Neural progenitor cell (in vitro differentiated cells): ENCODE data around the gene USF2. TPM values are rescaled to one million over a fixed set of nuclear protein-coding genes. Genes with fewer than 3 reads are reported as not detected.

Experiments
- DNase-seq: peaks from one replicate; pipeline ENCODE4 v3.0.0-alpha.2; 2016; ENCODE audit warnings: low spot score
- H2AFZ ChIP-seq: fragments of 200-600 bp; sonication (generic); replicated peaks from 2 replicates; pipeline ENCODE4 v1.6.1; 2016; ENCODE audit warnings: antibody characterized with exemption
- H3F3A ChIP-seq: fragments of 200-600 bp; sonication (generic); 2 replicates; pipeline ENCODE4 v1.6.1; 2016; ENCODE audit warnings: antibody characterized with exemption, low read depth
- H3K27ac ChIP-seq: fragments of 200-600 bp; sonication (generic); 2 replicates; pipeline ENCODE4 v1.5.1; 2016; ENCODE audit warnings: mild to moderate bottlenecking
- H3K27me3 ChIP-seq: fragments of 200-600 bp; sonication (generic); 2 replicates; pipeline ENCODE4 v1.6.1; 2016; ENCODE audit warnings: mild to moderate bottlenecking, moderate library complexity
- H3K36me3 ChIP-seq: fragments of 200-600 bp; sonication (generic); 2 replicates; pipeline ENCODE4 v1.5.1; 2016
- H3K4me1 ChIP-seq: fragments of 200-600 bp; sonication (generic); 2 replicates; pipeline ENCODE4 v1.6.1; 2016; ENCODE audit warnings: mixed run types
- H3K4me2 ChIP-seq: fragments of 200-600 bp; sonication (generic); 2 replicates; pipeline ENCODE4 v1.6.1; 2016
- H3K4me3 ChIP-seq: fragments of 200-600 bp; sonication (generic); 2 replicates; pipeline ENCODE4 v1.5.1; 2016
- H3K79me2 ChIP-seq: fragments of 200-600 bp; sonication (generic); 2 replicates; pipeline ENCODE4 v1.6.1; 2016; ENCODE audit warnings: low read depth
- H3K9ac ChIP-seq: fragments of 200-600 bp; sonication (generic); 2 replicates; pipeline ENCODE4 v1.6.1; 2016
- H3K9me3 ChIP-seq: fragments of 200-600 bp; sonication (generic); 2 replicates; pipeline ENCODE4 v1.5.1; 2016; ENCODE audit warnings: low read depth
- H4K20me1 ChIP-seq: fragments of 200-600 bp; sonication (generic); 2 replicates; pipeline ENCODE4 v1.6.1; 2016; ENCODE audit warnings: low read depth
- H3K27ac Mint-ChIP-seq: 3 replicates; pipeline ENCODE4 v1.8.0; 2021; ENCODE audit warnings: mixed read lengths
- H3K27me3 Mint-ChIP-seq: 2 replicates; pipeline ENCODE4 v1.8.0; 2022; ENCODE audit warnings: low read depth, mild to moderate bottlenecking, inconsistent platforms, moderate library complexity, mixed read lengths; ENCODE audit not compliant: insufficient read depth
- H3K36me3 Mint-ChIP-seq: 3 replicates; pipeline ENCODE4 v1.8.0; 2021; ENCODE audit warnings: mixed read lengths
- H3K4me1 Mint-ChIP-seq: 3 replicates; pipeline ENCODE4 v1.8.0; 2021; ENCODE audit warnings: mixed read lengths
- H3K4me3 Mint-ChIP-seq: 3 replicates; pipeline ENCODE4 v1.8.0; 2021; ENCODE audit warnings: mild to moderate bottlenecking, moderate library complexity, mixed read lengths
- H3K9me3 Mint-ChIP-seq: 3 replicates; pipeline ENCODE4 v1.8.0; 2020; ENCODE audit warnings: mixed read lengths
- EZH2 ChIP-seq: fragments of 200-600 bp; sonication (generic); IDR thresholded peaks from 2 replicates; pipeline ENCODE4 v1.6.1; 2017; ENCODE audit warnings: antibody characterized with exemption, mild to moderate bottlenecking, moderate library complexity
- EZH2phosphoT487 ChIP-seq: fragments of 200-600 bp; sonication (generic); IDR thresholded peaks from 2 replicates; pipeline ENCODE4 v1.6.1; 2017; ENCODE audit warnings: antibody characterized with exemption
- total RNA-seq: library from RNA; depleted of rRNA; stranded (reverse); fragments of >200 nt; gene quantifications from 2 replicates; pipeline ENCODE4 v1.2.3, GENCODE V29; 2015; ENCODE audit warnings: low replicate concordance
- TF ChIP-seq, protein P1 (sequence below): fragments of 200-600 bp; sonication (generic); IDR thresholded peaks from 2 replicates; pipeline ENCODE4 v1.5.1; 2017; ENCODE audit warnings: antibody characterized with exemption, mild to moderate bottlenecking

USF2 gene
- total RNA-seq, 1 donor from 2014 or later, result 46.8 TPM

DNA sequence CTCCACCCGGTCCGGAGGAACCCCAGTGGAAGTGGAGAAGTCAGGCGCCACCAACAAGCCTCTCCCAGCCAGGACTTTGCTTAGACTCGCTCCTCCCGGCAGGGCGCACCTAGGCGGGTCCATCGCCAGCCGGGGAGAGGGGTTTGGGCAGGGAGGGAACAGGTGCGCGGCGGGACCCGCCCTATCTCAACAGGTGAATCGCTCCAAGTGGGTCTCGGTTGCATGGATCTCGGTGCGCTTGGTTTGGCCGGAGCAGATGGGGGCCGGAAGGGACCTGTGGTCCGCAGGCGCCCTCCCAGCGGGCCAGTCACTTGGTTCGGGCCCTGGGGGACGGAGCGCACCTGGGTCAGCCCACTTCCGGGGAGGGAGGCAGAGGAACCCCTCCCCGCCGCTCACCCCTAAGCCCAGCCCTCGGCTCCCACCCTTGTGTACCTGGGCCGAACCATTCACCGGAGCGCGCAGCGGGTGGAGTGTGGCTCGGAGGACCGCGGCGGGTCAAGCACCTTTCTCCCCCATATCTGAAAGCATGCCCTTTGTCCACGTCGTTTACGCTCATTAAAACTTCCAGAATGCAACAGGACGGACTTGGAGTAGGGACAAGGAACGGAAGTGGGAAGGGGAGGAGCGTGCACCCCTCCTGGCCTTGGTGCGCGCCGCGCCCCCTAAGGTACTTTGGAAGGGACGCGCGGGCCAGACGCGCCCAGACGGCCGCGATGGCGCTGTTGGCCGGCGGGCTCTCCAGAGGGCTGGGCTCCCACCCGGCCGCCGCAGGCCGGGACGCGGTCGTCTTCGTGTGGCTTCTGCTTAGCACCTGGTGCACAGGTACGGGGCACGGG is 20.2 kb upstream of the USF2 start, which contains the start of gene LSR:
TSS of gene LSR (plus strand) at position 693 of the 836 bp plus-strand sequence. CDS start at position 714, 21 bp downstream.
- peak; percentile 97 for DNase-seq
- Histone ChIP-seq H3K27me3 (no peaks in the 10 kb centered on the region), H2AFZ (peak within 1 kb of the TSS; percentile 97), H3K79me2 (peaks cover 41% of the 10 kb centered on the region), H3K9me3 (no peaks in the 10 kb centered on the region), H3K4me1 (peaks cover 8% of the 10 kb centered on the region), H3K9ac (peak within 1 kb of the TSS; percentile 97), H3K36me3 (no peaks in the 10 kb centered on the region), H3K4me2 (peak within 1 kb of the TSS; percentile 83), H3K4me3 (peak within 1 kb of the TSS; percentile 95), H3K27ac (peak within 1 kb of the TSS; percentile 99), H4K20me1 (peaks cover 31% of the 10 kb centered on the region), H3F3A (peaks cover 18% of the 10 kb centered on the region)
- no peak for TF ChIP-seq EZH2phosphoT487
- TF ChIP-seq, protein P1, sequence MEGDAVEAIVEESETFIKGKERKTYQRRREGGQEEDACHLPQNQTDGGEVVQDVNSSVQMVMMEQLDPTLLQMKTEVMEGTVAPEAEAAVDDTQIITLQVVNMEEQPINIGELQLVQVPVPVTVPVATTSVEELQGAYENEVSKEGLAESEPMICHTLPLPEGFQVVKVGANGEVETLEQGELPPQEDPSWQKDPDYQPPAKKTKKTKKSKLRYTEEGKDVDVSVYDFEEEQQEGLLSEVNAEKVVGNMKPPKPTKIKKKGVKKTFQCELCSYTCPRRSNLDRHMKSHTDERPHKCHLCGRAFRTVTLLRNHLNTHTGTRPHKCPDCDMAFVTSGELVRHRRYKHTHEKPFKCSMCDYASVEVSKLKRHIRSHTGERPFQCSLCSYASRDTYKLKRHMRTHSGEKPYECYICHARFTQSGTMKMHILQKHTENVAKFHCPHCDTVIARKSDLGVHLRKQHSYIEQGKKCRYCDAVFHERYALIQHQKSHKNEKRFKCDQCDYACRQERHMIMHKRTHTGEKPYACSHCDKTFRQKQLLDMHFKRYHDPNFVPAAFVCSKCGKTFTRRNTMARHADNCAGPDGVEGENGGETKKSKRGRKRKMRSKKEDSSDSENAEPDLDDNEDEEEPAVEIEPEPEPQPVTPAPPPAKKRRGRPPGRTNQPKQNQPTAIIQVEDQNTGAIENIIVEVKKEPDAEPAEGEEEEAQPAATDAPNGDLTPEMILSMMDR, result peak; percentile 27
- Mint-ChIP-seq H3K4me3 (peak within 1 kb of the TSS; percentile 96), H3K36me3 (peaks cover 11% of the 10 kb centered on the region), H3K27me3 (peaks cover 28% of the 10 kb centered on the region), H3K4me1 (peaks cover 12% of the 10 kb centered on the region), H3K27ac (peak within 1 kb of the TSS; percentile 96), H3K9me3 (peaks cover 6% of the 10 kb centered on the region)

DNA sequence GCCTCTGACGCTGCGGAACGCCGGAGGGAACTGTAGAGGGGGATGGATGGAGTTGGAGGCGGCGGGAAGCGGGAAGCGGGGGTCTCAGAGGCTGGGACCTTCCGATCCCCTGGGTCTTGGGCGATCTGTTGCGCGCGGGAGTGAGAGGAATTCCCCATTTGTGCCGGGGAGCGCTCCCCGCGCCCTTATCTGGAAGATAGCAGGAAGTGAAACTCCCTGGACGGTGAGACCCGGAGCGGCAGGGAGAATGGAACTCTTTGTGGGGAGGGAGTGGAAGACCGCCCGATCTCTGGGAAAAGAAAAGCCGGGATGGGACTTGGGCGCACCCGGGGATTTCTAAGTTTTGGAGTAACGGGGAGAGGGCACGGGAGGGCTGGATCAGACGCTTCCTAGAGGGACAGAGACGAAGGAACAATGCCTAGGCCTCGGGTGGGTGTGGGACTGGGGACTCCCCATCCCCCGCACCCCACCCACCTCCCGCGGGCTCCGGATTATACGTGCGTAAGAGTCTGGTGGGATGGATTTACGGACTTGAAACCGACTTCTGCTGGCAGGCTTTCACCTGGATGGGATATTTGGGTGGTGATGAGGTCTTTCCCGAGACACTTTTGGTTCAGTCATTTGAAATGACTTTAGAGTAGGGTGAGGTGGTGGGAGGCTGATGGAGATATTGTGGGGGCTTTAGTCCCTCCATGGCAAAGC is 19.5 kb upstream of the USF2 start:
- no peaks in the 10 kb centered on the region for H3K27me3 ChIP-seq
- TF ChIP-seq EZH2 (no peak), EZH2phosphoT487 (no peak)
- TF ChIP-seq, protein P1, result no peak
- no peaks in the 10 kb centered on the region for H3K36me3 ChIP-seq
- peak overlapping the region; percentile 97 for H2AFZ ChIP-seq
- H4K20me1 ChIP-seq, result peaks cover 39% of the 10 kb centered on the region
- H3K27ac ChIP-seq, result no peak overlapping the region
- peaks cover 18% of the 10 kb centered on the region for H3F3A ChIP-seq
- DNase-seq, result peak; percentile 65
- Mint-ChIP-seq H3K4me1 (peaks cover 12% of the 10 kb centered on the region), H3K4me3 (peak overlapping the region; percentile 96), H3K36me3 (peaks cover 11% of the 10 kb centered on the region), H3K27ac (peak overlapping the region; percentile 96), H3K27me3 (peaks cover 28% of the 10 kb centered on the region), H3K9me3 (peaks cover 6% of the 10 kb centered on the region)
- H3K4me1 ChIP-seq, result peaks cover 8% of the 10 kb centered on the region
- peaks cover 46% of the 10 kb centered on the region for H3K79me2 ChIP-seq
- H3K9me3 ChIP-seq, result no peaks in the 10 kb centered on the region
- H3K4me3 ChIP-seq, result peak overlapping the region; percentile 95
- H3K4me2 ChIP-seq, result peak overlapping the region; percentile 83
- peak overlapping the region; percentile 97 for H3K9ac ChIP-seq

DNA sequence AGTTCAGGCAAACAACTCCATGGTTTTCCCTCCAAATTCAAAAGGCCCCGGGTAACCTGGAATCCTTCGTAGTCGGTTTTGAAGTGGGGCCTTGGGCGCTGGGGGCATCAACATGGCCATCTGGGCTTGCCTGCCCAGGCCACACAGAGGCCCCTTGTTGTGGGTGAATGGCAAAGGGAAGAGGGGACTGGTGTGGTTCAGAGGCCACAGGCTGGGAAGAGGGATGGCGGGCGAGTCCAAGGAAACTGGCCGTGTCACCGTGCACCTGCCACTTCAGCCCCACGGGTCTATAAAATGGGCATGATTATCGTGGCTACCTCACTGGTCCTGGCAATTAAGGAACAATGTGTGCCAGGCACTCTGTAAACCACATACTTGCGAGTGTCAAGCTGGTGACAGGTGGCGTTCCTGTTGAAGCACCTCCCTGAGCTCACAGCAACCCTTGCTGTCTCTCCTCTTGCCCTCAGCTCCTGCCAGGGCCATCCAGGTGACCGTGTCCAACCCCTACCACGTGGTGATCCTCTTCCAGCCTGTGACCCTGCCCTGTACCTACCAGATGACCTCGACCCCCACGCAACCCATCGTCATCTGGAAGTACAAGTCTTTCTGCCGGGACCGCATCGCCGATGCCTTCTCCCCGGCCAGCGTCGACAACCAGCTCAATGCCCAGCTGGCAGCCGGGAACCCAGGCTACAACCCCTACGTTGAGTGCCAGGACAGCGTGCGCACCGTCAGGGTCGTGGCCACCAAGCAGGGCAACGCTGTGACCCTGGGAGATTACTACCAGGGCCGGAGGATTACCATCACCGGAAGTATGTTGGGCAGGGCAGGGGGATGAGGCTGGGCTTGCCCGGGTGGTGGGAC is 18.7 kb upstream of the USF2 start:
- peaks cover 54% of the 10 kb centered on the region for H3K79me2 ChIP-seq
- no peak overlapping the region for H3K27ac ChIP-seq
- H3K27me3 ChIP-seq, result no peaks in the 10 kb centered on the region
- H3K9ac ChIP-seq, result peak overlapping the region; percentile 97
- Mint-ChIP-seq H3K4me3 (peak overlapping the region; percentile 96), H3K9me3 (peaks cover 3% of the 10 kb centered on the region), H3K36me3 (peaks cover 14% of the 10 kb centered on the region), H3K4me1 (peaks cover 12% of the 10 kb centered on the region), H3K27me3 (peaks cover 31% of the 10 kb centered on the region), H3K27ac (no peak overlapping the region)
- peak overlapping the region; percentile 83 for H3K4me2 ChIP-seq
- H3K4me3 ChIP-seq, result peak overlapping the region; percentile 95
- H3K36me3 ChIP-seq, result no peaks in the 10 kb centered on the region
- peaks cover 18% of the 10 kb centered on the region for H3F3A ChIP-seq
- H3K4me1 ChIP-seq, result peaks cover 8% of the 10 kb centered on the region
- TF ChIP-seq, protein P1, result no peak
- TF ChIP-seq EZH2phosphoT487 (no peak), EZH2 (no peak)
- H4K20me1 ChIP-seq, result peaks cover 46% of the 10 kb centered on the region
- no peak for DNase-seq
- no peak overlapping the region for H2AFZ ChIP-seq
- H3K9me3 ChIP-seq, result no peaks in the 10 kb centered on the region
